Islet of Langerhans (tissue), 1 donor: Measurements from ENCODE around the gene STX1A.
A peak's percentile ranks its signal among the peaks of the same experiment; 100 is the strongest.
"Not testable (repeated sequence)": the region's sequence is repeated elsewhere in the genome, so short reads cannot be mapped to it uniquely, and the experiment has no call there.

Experiments used
- FAIRE-seq: peaks from one replicate; lab custom pipeline; 2011; peaks lifted over from hg19 to GRCh38; lab: Jason Lieb, UNC

Gene STX1A

DNA sequence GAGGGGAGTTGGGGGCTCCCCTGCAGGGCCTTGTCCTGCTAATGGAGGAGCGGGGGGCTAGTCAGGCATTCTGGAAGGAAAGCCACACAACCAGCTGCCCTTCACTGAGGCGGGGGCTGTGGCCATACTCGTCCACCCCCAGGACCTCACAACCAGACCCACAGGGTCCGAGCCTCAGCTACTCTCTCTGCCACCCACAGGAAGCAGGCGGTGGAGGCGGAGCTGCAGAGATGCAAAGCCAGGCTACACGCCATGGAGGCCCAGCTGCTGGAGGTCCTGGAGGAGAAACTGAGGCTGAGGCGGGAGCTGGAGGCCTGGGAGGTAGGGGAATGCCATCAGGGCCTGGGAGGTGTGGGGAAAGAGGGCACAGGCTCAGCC lies 16.0 kb upstream of the STX1A start:
- no peak for FAIRE-seq

DNA sequence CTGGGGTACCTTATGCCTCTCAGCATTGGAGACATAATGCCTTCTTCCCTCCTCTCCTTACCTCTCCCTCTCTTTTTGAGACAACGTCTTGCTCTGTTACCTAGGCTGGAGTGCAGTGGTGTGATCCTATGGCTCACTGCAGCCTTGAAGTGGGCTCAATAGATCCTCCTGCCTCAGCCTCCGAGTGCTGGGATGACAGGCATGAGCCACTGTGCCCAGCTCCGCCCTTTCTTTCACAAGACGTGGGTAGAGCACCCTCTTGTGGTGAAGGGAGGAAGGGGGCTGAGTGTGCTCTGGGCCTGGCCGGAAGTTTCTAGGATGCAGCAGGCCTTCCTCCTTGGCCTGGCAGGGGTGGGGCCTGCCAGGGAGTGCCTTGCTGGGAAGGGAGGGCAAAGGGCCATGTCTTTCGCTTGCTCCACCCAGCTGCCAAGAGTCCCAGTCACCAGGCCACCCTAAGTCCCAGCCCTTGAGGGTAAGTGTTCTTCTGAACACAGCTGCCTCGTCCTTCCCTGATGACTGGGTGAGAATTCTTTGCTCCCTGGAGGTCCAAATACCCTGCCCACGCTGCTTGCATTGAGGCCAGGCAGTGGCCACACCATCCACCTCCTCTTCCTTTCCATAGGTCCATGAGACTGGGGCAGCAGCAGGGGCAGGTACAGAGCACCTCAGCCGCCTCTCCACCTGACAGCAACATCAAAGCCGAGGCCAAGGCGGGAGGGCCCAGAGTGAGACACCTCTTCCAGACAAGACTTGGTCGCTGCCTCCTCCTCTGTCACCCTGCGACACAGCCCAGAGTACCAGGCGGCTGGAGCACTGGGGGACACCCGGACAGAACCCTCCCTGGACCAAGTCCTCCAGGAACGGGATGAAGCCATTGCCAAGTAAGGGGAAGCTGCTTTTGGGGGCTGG lies 15.4 kb upstream of the STX1A start:
- no peak for FAIRE-seq

- FAIRE-seq: no peak
These were observed 12.9 kb upstream of the STX1A start for GRCh38 chr7:73732397-73732796.

- no peak for FAIRE-seq
These were observed 11.0 kb upstream of the STX1A start for GRCh38 chr7:73730485-73730884.

DNA sequence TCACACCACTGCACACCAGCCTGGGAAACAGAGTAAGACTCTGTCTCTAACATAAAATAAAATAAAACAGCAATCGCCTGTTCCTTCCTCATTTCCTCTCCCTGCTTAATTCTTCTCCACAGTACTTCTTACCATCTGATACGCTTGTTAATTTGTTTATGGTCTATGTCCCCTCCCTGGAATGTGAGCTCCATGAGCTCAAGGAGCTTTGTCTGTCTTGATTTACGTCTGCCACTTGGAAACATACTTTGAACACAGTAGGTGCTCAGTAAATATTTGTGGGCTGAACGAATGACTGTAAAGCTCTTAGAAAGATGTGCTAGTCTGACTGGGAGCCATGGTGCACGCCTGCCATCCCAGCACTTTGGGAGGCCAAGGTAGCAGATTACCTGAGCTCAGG lies 9.1 kb upstream of the STX1A start:
- no peak for FAIRE-seq

DNA sequence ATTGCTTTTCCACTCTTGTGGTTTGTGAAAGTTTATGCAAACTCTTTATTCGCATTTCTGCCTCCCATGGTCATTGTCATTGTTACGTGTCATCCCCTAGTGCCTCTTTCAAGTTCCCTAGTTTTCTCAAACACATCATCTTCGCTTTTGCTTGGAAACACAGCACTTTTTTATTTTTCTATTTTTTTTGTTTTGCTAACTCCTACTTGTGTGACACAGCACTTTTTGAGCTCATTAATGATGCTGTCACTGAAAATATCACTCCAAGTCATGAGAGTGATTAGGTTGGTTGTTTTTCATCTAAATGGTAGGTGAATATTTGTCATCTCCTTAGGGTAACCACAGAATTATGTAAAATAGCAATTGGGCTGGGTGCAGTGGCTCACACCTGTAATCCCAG lies 8.5 kb upstream of the STX1A start:
- FAIRE-seq: no peak

- FAIRE-seq: no peak
These were observed 6.6 kb upstream of the STX1A start for GRCh38 chr7:73726083-73726466.

DNA sequence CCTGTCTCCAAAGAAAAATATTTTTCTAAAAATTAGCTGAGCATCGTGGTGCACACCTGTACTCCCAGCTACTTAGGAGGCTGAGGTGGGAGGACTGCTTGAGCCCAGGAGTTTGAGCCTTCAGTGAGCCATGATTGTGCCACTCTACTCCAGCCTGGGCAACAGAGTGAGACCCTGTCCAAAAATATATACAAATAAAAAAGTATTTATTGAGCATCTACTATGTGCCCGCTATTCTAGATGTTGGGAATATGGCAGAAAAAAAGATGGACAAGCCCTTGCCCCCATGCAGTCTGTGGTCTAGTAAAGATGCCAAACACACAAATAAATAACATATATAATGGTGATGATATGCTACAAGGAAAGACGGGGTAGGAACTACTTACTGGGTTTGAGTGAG lies 4.3 kb upstream of the STX1A start:
- no peak for FAIRE-seq

DNA sequence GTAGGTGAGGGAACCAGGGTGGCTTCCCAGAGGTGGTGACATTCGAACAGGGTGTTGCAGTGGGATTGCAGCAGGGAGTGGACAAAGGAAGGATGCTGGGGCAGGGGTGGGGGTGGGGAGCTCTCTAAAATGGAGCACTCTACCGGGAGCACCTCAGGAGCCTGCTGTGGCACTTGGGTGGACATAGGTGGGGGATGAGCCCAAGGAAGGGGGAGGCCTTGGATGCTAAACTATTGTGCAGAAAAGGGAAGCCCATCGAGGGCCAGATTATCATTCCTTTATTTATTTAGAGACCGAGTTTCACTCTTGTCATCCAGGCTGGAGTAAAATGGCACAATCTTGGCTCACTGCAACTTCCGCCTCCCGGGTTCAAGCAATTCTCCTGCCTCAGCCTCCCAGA lies 3.3 kb upstream of the STX1A start:
- FAIRE-seq: no peak

- FAIRE-seq: not testable (repeated sequence)
These were observed 2.7 kb upstream of the STX1A start for GRCh38 chr7:73722182-73722581.

- FAIRE-seq: no peak
These were observed 1.9 kb upstream of the STX1A start for GRCh38 chr7:73721377-73721817.

DNA sequence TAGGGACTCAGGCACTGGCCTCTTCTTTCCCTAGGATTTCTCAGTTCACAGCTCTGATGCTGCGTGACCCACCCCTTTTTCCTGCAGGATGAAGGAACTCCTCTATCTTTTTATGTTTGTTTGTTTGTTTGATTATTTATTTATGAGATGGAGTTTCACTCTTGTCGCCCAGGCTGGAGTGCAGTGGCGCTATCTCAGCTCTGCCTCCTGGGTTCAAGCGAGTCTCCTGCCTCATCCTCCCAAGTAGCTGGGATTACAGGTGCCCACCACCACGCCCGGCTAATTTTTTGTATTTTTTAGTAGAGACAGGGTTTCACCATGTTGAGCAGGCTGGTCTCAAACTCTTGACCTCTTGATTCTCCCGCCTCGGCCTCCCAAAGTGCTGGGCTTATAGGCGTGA lies 974 bp upstream of the STX1A start:
- not testable (repeated sequence) for FAIRE-seq

- FAIRE-seq: no peak
These were observed 319 bp upstream of the STX1A start for GRCh38 chr7:73719806-73720169.

DNA sequence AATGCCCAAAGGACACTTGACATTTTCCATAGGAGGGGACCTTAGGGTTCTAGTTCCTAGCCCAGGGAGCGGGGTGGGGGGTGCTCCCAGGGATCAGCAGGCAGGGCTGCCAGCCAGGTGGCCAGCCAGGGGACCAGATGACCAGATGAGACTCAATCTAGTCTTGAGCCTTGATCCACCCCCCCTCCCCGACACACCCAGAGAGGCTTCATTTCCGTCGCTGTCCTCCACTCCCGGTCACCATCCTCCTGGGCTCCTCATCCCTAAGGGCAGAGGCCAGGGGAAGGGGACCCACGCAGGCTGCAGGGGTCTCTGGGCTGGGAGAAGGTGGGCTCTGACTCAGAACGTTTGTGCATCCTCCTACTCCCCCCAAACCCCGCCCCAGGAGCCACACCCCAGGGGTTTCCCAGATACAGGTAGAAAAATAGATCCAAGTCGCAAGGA lies 1.0 kb downstream of the STX1A start:
- FAIRE-seq: no peak

- FAIRE-seq: no peak
These were observed 1.5 kb downstream of the STX1A start for GRCh38 chr7:73717991-73718405.

- FAIRE-seq: no peak
These were observed 2.3 kb downstream of the STX1A start for GRCh38 chr7:73717025-73717807.

DNA sequence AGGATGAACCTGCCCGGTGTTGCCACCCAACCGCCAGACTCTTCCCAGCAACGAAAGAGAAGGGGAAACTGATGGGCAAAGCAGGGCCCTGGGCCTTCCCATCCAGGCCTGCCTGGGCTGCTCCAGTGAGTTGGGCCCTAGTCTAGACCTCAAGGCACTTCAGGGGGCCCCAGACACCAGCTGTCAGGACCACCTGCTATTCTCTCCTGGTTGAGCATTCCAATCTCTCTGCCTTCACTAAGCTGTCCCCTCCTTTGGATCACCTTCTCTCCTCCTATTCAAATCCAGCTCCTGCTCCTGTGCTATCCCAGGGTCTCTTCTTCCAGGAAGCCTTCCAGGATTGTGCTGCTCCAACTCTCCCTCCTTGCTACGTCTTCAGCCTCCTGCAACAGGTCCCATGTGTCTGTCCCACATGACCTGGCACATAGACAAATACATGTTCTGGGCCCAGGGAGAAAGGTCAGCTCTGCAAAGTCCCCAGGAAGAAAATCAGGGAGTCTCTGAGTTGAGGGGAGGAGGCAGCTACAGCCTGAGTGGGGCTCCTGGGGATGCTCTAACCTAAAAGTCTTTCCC lies 3.1 kb downstream of the STX1A start:
- no peak for FAIRE-seq

DNA sequence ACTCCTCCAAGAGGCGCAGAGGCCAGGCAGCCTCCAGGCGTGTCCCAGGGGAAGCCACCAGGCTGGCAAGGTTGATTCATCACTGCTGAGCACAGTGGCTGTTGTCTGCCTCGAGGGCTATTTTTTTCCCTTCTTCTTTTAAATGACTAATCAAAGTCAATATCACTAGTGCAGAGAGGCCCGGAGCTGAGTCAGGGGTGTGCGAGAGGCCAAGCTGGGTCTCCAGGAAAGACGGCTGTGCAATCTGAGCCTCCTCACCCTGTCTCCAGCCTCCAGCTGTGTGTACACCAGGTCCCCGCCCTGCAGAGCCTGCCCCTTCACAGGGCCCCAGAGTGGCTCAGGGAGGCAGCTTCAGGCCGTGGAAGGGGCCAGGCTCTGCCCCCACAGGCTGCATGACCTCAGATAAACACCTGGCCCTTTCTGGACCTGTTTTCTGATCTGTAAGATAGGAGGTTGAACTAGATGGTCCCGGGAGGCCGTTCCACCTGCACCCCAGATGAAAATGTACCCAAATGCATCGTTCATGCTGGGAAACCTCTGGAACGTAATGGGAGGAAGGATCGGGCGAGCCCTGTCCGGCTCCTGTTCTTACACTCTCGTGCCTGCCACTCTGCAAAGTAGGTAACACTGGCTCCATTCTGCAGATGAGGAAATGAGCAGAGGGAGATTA lies 3.7 kb downstream of the STX1A start:
- peak; percentile 76 for FAIRE-seq

DNA sequence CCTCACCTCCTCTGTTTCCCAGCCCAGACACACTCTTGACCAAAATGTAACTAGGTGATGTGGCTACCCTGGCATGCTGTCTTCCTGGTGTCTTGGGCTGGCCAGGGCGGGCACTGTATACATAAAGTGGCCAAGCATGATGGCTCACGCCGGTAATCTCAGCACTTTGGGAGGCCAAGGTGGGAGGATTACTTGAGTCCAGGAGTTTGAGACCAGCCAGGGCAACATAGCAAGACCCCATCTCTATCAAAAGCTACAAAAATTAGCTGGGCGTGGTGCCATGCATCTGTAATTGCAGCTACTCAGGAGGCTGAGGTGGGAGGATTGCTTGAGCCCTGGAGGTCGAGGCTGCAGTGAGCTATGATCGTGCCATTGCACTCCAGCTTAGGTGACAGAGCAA lies 6.2 kb downstream of the STX1A start:
- not testable (repeated sequence) for FAIRE-seq

DNA sequence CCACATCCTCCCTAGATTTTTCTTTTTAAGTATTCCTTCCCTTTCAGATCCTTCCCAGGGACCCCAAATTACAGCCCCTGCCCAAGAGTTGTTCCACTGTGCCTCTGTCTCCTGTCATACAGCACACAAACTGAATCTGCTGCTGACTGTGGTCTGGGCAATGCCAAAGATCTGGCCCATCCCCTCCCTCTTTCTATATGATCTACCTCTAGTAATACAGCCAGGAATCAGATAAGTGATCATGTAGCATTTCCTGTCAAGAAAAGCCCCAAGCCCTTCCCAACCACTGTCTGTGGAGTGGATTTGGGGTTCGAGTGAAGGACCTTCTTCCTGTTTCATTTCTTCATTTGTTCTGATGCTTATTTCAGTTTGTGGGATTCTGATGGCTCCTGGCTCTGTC lies 6.7 kb downstream of the STX1A start:
- no peak for FAIRE-seq

DNA sequence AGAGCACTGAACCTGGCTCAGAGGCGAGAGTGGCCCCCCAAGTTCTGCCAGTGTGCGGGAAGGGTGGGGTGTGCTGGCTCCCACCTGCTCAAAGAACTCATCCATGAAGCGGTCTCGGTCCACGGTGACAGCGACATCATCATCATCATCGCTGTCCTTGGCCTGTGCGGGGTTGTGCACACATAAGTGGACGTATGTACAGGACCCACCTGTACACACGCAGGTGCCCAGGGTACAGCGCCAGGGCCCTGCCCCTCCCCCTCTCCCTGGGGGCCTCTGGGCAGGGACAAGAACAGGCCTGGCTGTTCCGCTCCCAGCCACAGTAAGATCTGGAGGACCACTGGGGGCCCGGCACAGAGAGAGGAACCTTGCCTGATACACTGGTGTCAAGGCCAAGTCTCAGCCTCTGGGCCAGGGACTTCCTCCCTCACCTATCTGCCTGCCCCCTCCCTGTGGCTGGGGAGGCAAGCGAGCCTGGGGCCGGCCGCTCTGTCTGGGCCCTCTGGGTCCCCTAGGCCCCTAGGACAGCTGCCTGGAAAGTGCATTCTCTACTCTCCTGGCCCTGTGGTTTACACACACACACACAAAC lies 10.4 kb downstream of the STX1A start:
- no peak for FAIRE-seq

DNA sequence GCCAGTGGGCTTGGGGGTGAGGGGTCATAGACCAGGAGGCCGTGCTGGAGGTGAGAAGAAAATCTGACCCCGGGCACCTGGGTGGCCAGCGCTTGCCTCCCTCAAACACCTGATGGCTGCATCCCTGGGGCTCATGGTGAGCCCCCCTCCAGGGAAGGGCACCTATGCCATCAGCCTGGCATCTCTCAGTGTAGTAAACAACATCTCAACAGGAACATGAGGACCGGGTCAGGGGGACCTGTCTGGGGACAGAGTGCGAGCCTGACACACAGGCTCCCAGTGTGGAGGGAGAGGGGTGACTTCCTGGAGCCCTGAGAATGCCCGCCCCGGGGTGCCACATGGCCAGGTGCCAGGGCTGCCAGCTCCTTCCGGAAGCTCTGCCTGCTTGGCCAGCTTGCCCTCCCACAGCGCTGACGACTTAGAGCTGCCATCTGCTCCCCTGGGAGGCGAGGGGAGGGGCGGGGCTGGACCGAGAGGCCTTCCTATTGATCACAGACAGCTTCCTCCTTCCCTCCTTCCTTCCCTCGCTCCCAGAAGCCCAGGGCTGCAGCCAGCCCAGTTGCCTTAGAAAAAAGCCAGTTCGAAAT lies 12.3 kb downstream of the STX1A start:
- FAIRE-seq: no peak
